ENCODE data around the gene TNS1. TPM values are rescaled to one million over a fixed set of nuclear protein-coding genes. Genes with fewer than 3 reads are reported as not detected.

The TNS1 gene
- total and polyA plus RNA-seq, 9 of the 15 experiments (the other 6 are each of a cell fraction or from before 2014, with no cell fraction given) = 0.13 to 2.7 (median 0.77) TPM

DNA sequence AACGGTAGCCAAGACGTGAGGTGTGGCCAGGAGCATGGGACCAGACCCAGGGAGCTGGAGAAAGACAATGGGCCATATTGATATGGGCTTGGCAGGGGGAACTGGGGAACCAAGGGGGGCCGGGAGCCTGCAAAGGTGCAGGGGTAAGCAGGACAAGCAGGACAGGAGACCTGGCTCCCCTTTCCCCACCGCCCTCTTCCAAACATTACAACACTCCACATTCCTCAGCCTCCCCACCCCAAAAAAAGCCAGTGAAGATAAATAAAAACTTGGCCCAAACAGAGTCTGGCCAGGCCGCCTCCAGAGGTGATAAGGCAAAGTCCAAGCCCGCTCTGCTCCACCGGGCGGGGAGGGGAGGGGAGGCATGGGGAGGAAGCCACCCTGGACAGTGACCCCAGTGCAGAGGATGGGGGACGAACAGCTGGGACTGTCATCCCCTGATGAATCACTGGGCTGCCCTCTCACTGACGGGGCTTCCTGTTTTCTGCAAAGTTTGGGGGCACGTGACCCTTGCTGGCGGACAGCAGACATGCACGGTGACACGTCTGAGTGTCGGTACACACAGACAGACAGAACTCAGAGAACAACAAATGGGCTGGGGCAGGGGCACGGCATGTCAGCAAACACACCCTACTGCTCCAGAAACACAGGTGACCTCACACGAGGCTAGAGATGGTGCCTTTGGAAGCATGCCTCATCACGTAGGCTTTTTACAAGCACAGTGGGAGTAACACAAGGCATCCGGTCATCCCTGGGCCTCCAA is 100.2 kb downstream of the TNS1 start (continued):
- TF ChIP-seq U2AF2 (optimal IDR thresholded peaks at IDR 0.05; ENCODE audit: low read depth, low read length) = no peak
- no peak for TF ChIP-seq CBFA2T3 (IDR thresholded peaks at IDR 0.05)
- TF ChIP-seq TCFL5 (CRISPR knock-in tag; conservative IDR thresholded peaks at IDR 0.05) = no peak
- peak; percentile 63 for TF ChIP-seq FOSL1 (tag; conservative IDR thresholded peaks at IDR 0.05)
- peak; percentile 49 for TF ChIP-seq JUN (IDR thresholded peaks at IDR 0.05; ENCODE audit: borderline replicate concordance, low read depth, low read length)
- TF ChIP-seq JUN (CRISPR knock-in tag; IDR thresholded peaks at IDR 0.05; ENCODE audit: borderline replicate concordance) = no peak
- 0 out of 2 replicates have a peak, but pooled peaks have one; percentile 13 for TF ChIP-seq CBFA2T2 (conservative IDR thresholded peaks at IDR 0.05)
- TF ChIP-seq, protein P1, sequence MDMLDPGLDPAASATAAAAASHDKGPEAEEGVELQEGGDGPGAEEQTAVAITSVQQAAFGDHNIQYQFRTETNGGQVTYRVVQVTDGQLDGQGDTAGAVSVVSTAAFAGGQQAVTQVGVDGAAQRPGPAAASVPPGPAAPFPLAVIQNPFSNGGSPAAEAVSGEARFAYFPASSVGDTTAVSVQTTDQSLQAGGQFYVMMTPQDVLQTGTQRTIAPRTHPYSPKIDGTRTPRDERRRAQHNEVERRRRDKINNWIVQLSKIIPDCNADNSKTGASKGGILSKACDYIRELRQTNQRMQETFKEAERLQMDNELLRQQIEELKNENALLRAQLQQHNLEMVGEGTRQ (CRISPR knock-in tag; IDR thresholded peaks at IDR 0.05) = peak; percentile 84
- TF ChIP-seq, protein P2, sequence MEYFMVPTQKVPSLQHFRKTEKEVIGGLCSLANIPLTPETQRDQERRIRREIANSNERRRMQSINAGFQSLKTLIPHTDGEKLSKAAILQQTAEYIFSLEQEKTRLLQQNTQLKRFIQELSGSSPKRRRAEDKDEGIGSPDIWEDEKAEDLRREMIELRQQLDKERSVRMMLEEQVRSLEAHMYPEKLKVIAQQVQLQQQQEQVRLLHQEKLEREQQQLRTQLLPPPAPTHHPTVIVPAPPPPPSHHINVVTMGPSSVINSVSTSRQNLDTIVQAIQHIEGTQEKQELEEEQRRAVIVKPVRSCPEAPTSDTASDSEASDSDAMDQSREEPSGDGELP (CRISPR knock-in tag; IDR thresholded peaks at IDR 0.05; ENCODE audit: borderline replicate concordance) = peak; percentile 92
- TF ChIP-seq, protein P3, sequence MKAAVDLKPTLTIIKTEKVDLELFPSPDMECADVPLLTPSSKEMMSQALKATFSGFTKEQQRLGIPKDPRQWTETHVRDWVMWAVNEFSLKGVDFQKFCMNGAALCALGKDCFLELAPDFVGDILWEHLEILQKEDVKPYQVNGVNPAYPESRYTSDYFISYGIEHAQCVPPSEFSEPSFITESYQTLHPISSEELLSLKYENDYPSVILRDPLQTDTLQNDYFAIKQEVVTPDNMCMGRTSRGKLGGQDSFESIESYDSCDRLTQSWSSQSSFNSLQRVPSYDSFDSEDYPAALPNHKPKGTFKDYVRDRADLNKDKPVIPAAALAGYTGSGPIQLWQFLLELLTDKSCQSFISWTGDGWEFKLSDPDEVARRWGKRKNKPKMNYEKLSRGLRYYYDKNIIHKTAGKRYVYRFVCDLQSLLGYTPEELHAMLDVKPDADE (conservative IDR thresholded peaks at IDR 0.05; ENCODE audit: control insufficient read depth, low read depth, low read length) = no peak
- peak; percentile 84; the same call in 1 of the 2 replicates for TF ChIP-seq TOE1 (IDR thresholded peaks at IDR 0.05; ENCODE audit: borderline replicate concordance)
- TF ChIP-seq TOE1 (CRISPR knock-in tag; IDR thresholded peaks at IDR 0.05; ENCODE audit: borderline replicate concordance, low read depth) = no peak
- no peak for TF ChIP-seq ARID2 (IDR thresholded peaks at IDR 0.05)
- TF ChIP-seq, protein P4, sequence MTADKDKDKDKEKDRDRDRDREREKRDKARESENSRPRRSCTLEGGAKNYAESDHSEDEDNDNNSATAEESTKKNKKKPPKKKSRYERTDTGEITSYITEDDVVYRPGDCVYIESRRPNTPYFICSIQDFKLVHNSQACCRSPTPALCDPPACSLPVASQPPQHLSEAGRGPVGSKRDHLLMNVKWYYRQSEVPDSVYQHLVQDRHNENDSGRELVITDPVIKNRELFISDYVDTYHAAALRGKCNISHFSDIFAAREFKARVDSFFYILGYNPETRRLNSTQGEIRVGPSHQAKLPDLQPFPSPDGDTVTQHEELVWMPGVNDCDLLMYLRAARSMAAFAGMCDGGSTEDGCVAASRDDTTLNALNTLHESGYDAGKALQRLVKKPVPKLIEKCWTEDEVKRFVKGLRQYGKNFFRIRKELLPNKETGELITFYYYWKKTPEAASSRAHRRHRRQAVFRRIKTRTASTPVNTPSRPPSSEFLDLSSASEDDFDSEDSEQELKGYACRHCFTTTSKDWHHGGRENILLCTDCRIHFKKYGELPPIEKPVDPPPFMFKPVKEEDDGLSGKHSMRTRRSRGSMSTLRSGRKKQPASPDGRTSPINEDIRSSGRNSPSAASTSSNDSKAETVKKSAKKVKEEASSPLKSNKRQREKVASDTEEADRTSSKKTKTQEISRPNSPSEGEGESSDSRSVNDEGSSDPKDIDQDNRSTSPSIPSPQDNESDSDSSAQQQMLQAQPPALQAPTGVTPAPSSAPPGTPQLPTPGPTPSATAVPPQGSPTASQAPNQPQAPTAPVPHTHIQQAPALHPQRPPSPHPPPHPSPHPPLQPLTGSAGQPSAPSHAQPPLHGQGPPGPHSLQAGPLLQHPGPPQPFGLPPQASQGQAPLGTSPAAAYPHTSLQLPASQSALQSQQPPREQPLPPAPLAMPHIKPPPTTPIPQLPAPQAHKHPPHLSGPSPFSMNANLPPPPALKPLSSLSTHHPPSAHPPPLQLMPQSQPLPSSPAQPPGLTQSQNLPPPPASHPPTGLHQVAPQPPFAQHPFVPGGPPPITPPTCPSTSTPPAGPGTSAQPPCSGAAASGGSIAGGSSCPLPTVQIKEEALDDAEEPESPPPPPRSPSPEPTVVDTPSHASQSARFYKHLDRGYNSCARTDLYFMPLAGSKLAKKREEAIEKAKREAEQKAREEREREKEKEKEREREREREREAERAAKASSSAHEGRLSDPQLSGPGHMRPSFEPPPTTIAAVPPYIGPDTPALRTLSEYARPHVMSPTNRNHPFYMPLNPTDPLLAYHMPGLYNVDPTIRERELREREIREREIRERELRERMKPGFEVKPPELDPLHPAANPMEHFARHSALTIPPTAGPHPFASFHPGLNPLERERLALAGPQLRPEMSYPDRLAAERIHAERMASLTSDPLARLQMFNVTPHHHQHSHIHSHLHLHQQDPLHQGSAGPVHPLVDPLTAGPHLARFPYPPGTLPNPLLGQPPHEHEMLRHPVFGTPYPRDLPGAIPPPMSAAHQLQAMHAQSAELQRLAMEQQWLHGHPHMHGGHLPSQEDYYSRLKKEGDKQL (CRISPR knock-in tag; IDR thresholded peaks at IDR 0.05; ENCODE audit: borderline replicate concordance) = no peak
- TF ChIP-seq, protein P5, sequence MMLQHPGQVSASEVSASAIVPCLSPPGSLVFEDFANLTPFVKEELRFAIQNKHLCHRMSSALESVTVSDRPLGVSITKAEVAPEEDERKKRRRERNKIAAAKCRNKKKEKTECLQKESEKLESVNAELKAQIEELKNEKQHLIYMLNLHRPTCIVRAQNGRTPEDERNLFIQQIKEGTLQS (IDR thresholded peaks at IDR 0.05) = peak; percentile 66
- TF ChIP-seq, protein P5 (CRISPR knock-in tag; conservative IDR thresholded peaks at IDR 0.05) = no peak
- TF ChIP-seq CTBP1 (IDR thresholded peaks at IDR 0.05; ENCODE audit: borderline replicate concordance) = 0 out of 2 replicates have a peak, but pooled peaks have one; percentile 20

Measured in K562 (cell line).